K562 (cell line): ENCODE data around the gene C10orf53. TPM values are rescaled to one million over a fixed set of nuclear protein-coding genes. Genes with fewer than 3 reads are reported as not detected.

ENCODE experiments used
- ATAC-seq: fragments of 200-7000 bp; cut with Tn5 transposase; 3 replicates; pipeline ENCODE4 v1.9.1; 2020; ENCODE audit warnings: moderate library complexity
- BruUV-seq: library from RNA; stranded (reverse); fragments of 400-500 nt; replicated peaks from 2 replicates; lab custom pipeline; 2021; lab: Mats Ljungman, UMichigan
- CTCF ChIA-PET: fragments of 300-600 bp; formaldehyde crosslinking; extraction: SDS; loops from one replicate; lab custom pipeline; 2021; ENCODE audit warnings: low intra/inter-chr PET ratio; lab: Yijun Ruan, JAX
- POLR2A ChIA-PET: fragments of 300-600, 350-650 bp; sonication (Branson Sonifier 250); formaldehyde crosslinking; extraction: SDS; loops from one replicate; lab custom pipeline; 2021; ENCODE audit warnings: antibody characterized with exemption, inconsistent platforms; lab: Yijun Ruan, JAX
- DNase-seq, 4 experiments: peaks; one replicate each; pipeline versions ENCODE4 v3.0.0 to v3.0.0-alpha.2; 2011 to 2018; ENCODE audit warnings: low spot score in 3 of 4, mixed read lengths in 3 of 4; ENCODE audit errors: extremely low read depth in 1 of 4
- FAIRE-seq: peaks from 2 replicates; lab custom pipeline; 2011; peaks lifted over from hg19 to GRCh38; lab: Jason Lieb, UNC
- H2AFZ ChIP-seq: 2 replicates; pipeline ENCODE4 v1.6.0; 2011; ENCODE audit warnings: low read depth, low read length, control low read depth, inconsistent platforms
- H3K27ac ChIP-seq: fragments of 200-600 bp; 3 replicates; pipeline ENCODE4 v1.8.0; 2011; ENCODE audit warnings: low read depth, mild to moderate bottlenecking, control low read depth, inconsistent platforms, low read length, moderate library complexity, mixed read lengths; ENCODE audit errors: extremely low read depth
- H3K27me3 ChIP-seq, 2 experiments: fragments of 300-600 bp in 1 of 2; 2 replicates in 1 of 2; 3 replicates in 1 of 2; pipeline versions ENCODE4 v1.6.0 to v1.8.0; 2011; ENCODE audit warnings: inconsistent platforms in 2 of 2, low read length in 2 of 2, mild to moderate bottlenecking in 1 of 2, mixed read lengths in 1 of 2, moderate library complexity in 1 of 2; ENCODE audit not compliant: control insufficient read depth in 2 of 2, insufficient read depth in 2 of 2
- H3K36me3 ChIP-seq: fragments of 300-600 bp; 3 replicates; pipeline ENCODE4 v1.8.0; 2011; ENCODE audit warnings: mild to moderate bottlenecking, low read length, inconsistent platforms; ENCODE audit not compliant: control insufficient read depth, insufficient read depth
- H3K4me1 ChIP-seq, 2 experiments: fragments of 200-600 bp in 1 of 2; replicated peaks in 1 of 2; 2 replicates in 1 of 2; 3 replicates in 1 of 2; pipeline versions ENCODE4 v1.5.1 to v1.8.0; 2011; ENCODE audit warnings: inconsistent platforms in 2 of 2, low read length in 2 of 2, mild to moderate bottlenecking in 1 of 2, mixed read lengths in 1 of 2, moderate library complexity in 1 of 2; ENCODE audit not compliant: control insufficient read depth in 2 of 2, insufficient read depth in 2 of 2
- H3K4me2 ChIP-seq: 2 replicates; pipeline ENCODE4 v1.6.1; 2011; ENCODE audit warnings: low read length, control low read depth, inconsistent platforms, mixed read lengths; ENCODE audit not compliant: insufficient read depth
- H3K4me3 ChIP-seq: fragments of 200-600 bp; sonication (generic), shearing (Covaris generic); 2 replicates; pipeline ENCODE4 v1.5.1; 2016; ENCODE audit warnings: control low read depth, inconsistent platforms
- H3K79me2 ChIP-seq: fragments of 200-600 bp; 3 replicates; pipeline ENCODE4 v1.8.0; 2011; ENCODE audit warnings: low read length, inconsistent platforms; ENCODE audit not compliant: control insufficient read depth, insufficient read depth
- H3K9ac ChIP-seq, 2 experiments: 2 replicates each; pipeline versions ENCODE4 v1.6.0 to v1.6.1; 2011; ENCODE audit warnings: low read depth in 2 of 2, low read length in 2 of 2, control low read depth in 1 of 2, inconsistent platforms in 1 of 2, mild to moderate bottlenecking in 1 of 2, mixed read lengths in 1 of 2; ENCODE audit not compliant: insufficient read depth in 1 of 2
- H3K9me1 ChIP-seq: one replicate; pipeline ENCODE4 v1.6.0; 2011; ENCODE audit warnings: inconsistent platforms, mild to moderate bottlenecking, low read length, moderate library complexity; ENCODE audit not compliant: control insufficient read depth, insufficient read depth
- H3K9me3 ChIP-seq: replicated peaks from 2 replicates; pipeline ENCODE4 v1.5.1; 2011; ENCODE audit warnings: low read depth, low read length, inconsistent platforms; ENCODE audit not compliant: control insufficient read depth, insufficient read depth
- H4K20me1 ChIP-seq: replicated peaks from 2 replicates; pipeline ENCODE4 v1.6.1; 2011; ENCODE audit warnings: low read length, inconsistent platforms, mixed read lengths; ENCODE audit not compliant: control insufficient read depth, insufficient read depth
- CHD2 ChIP-seq: IDR thresholded peaks from 2 replicates; pipeline ENCODE4 v1.6.1; 2011; ENCODE audit warnings: low read depth, low read length
- CTCF ChIP-seq, 3 experiments: IDR thresholded peaks in 2 of 3; conservative IDR thresholded peaks in 1 of 3; 2 replicates each; pipeline ENCODE4 v1.5.1; 2011 to 2012; ENCODE audit warnings: low read length in 3 of 3, mild to moderate bottlenecking in 3 of 3, control low read depth in 2 of 3, improper control_type of control experiment in 1 of 3, inconsistent platforms in 1 of 3, low read depth in 1 of 3, mixed read lengths in 1 of 3, moderate library complexity in 1 of 3; ENCODE audit not compliant: insufficient read depth in 2 of 3
- WGBS: fragments of 100-300 bp; shearing (Covaris generic); methylation state at CpG from one replicate; pipeline ENCODE4 v1.1.6; 2016; ENCODE audit warnings: low coverage, mixed read lengths; ENCODE audit not compliant: insufficient coverage; ENCODE audit errors: missing lambda C conversion rate; 5-methylcytosine and 5-hydroxymethylcytosine counted together
- in situ Hi-C: fragments of 300-500 bp; cut with MboI; formaldehyde crosslinking; loops from 4 replicates; pipeline ENCODE4 v1.15.0; 2018; ENCODE audit warnings: inconsistent platforms, mixed read lengths
- intact Hi-C: fragments of 100-400 bp; cut with micrococcal nuclease; formaldehyde crosslinking; loops from 2 replicates; pipeline ENCODE4 v1.14.2; 2022
- polyA plus RNA-seq, 8 experiments: library from polyadenylated mRNA; depleted of rRNA in 4 of 8; stranded (reverse) in 5 of 8; unstranded in 3 of 8; fragments of >200 nt; fragmentation: Nextera tagmentation in 2 of 8; fragmentation: Illumina TruSeq in 1 of 8; extraction: Ambion mirVana in 2 of 8; extraction: Trizol in 1 of 8; gene quantifications; 2 replicates each; pipeline versions ENCODE4 v1.2.1 to v1.2.3, GENCODE V29; 2011 to 2014; ENCODE audit warnings: inconsistent platforms in 1 of 8, missing spikeins in 1 of 8
- total RNA-seq, 7 experiments: library from RNA; depleted of rRNA in 6 of 7; stranded (reverse); fragments of >200 nt in 6 of 7; fragmentation: Illumina TruSeq in 2 of 7; extraction: Trizol in 2 of 7; gene quantifications; 2 replicates each; pipeline versions ENCODE4 v1.2.1 to v1.2.3, GENCODE V29; 2011 to 2021; ENCODE audit warnings: low replicate concordance in 1 of 7

The C10orf53 gene
- total and polyA plus RNA-seq, 9 of the 15 experiments (the other 6 are each of a cell fraction or from before 2014, with no cell fraction given), result not detected

GRCh38 chr10:49645871-49646870 lies 33.3 kb upstream of the C10orf53 start:
- Histone ChIP-seq H3K36me3 (no peaks in the 10 kb centered on the region), H3K27me3 (peaks cover 31 to 59% of the 10 kb centered on the region in 2 experiments; a peak in 4 of 5 replicates), H3K9me3 (no peaks in the 10 kb centered on the region), H3K4me2 (no peak overlapping the region), H3K4me3 (no peak overlapping the region), H2AFZ (no peak overlapping the region), H3K79me2 (no peaks in the 10 kb centered on the region), H3K9me1 (no peaks in the 10 kb centered on the region), H3K4me1 (peaks cover 0 to 7% of the 10 kb centered on the region in 2 experiments; a peak in 1 of 5 replicates), H4K20me1 (peaks cover 25% of the 10 kb centered on the region), H3K9ac (no peak overlapping the region; a peak in 1 of 4 replicates), H3K27ac (no peak overlapping the region)
- ChIA-PET POLR2A (interaction anchor here (1.0 to 1.7 kb wide), 2 partner anchors 8 to 41 kb away, joined by 3 read pairs; no protein-coding TSS in a partner anchor), CTCF (interaction anchor here (0.5 kb wide), 1 partner anchor 34 kb away, joined by 3 read pairs; no protein-coding TSS in a partner anchor)
- in situ Hi-C loops (no loop called here), intact Hi-C loops (no loop called here)
- no TSS peak for BruUV-seq
- DNase-seq (no peak), FAIRE-seq (no peak), ATAC-seq (peak; percentile 44)
- peak in 1 of 3 experiments; percentile 9; a peak in 1 of 6 replicates for TF ChIP-seq CTCF (IDR thresholded peaks at IDR 0.05 in 2 of 3, conservative IDR thresholded peaks at IDR 0.05 in 1 of 3; ENCODE audit: insufficient read depth in 2 of 3, low read depth in 1 of 3, low read length in 3 of 3)
- TF ChIP-seq CHD2, result no peak
- WGBS, result 2% methylated on average over 22 of the region's 22 CpGs
